GM21381 (cell line): ENCODE results near the gene SLC39A13.

Source experiments
- ATAC-seq: cut with Tn5 transposase; IDR thresholded peaks from one replicate; pipeline ENCODE4 v1.9.1; 2021; ENCODE audit warnings: mild to moderate bottlenecking, moderate library complexity; ENCODE audit not compliant: unreplicated experiment

Gene SLC39A13

DNA sequence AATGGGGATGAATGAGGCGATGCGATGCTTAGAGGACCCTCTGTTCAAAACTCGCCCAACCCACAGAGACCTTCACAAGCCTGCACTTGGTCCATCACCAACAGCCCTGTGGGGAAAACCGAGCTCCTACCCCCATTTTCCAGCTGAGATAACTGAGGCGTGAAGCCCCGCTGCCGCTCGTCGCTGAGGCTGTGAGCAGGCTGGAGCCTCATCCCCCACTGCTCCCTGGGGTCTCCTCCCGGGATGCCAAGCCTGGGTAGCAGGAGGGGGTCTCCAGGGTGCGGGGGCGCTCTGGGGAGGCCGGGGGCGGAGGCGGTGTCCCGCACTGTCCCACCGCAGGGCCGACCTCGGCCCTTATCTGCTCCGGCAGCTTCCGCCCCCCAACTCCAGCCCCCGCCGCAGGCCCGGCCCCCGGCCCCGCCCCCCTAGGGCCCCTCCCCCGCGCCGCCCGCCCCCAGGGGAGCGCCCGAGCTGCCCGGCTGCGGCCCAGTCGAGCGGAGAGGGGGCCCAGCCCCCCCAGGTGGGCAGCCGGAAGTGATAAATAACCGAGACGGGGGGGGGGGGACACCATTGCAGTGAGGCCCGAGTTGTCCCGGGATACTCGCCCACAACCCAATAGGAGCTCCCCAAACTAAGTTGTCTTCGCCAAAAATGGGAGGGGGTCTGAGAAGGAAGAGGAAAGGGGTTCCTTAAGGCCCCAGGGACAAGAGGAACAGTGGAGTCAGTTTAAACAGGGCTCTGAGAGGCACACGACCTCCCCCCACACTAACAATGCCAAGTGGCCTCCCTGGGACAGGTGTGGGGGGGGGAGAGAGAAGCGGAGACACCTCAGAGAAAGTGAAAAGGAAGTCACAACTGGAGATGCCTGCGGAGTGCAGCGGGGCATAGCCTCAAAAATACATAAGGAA lies 8.3 kb upstream of the SLC39A13 start:
- peak; percentile 52 for ATAC-seq

GRCh38 chr11:47400768-47401279 lies 7.6 kb upstream of the SLC39A13 start:
- ATAC-seq: peak; percentile 63

- no peak for ATAC-seq
Observed at GRCh38 chr11:47403135-47403534, 5.3 kb upstream of the SLC39A13 start.

- ATAC-seq: no peak
Observed at GRCh38 chr11:47403571-47403970, 4.8 kb upstream of the SLC39A13 start.

GRCh38 chr11:47406896-47407745 lies 1.3 kb upstream of the SLC39A13 start:
- no peak for ATAC-seq

DNA sequence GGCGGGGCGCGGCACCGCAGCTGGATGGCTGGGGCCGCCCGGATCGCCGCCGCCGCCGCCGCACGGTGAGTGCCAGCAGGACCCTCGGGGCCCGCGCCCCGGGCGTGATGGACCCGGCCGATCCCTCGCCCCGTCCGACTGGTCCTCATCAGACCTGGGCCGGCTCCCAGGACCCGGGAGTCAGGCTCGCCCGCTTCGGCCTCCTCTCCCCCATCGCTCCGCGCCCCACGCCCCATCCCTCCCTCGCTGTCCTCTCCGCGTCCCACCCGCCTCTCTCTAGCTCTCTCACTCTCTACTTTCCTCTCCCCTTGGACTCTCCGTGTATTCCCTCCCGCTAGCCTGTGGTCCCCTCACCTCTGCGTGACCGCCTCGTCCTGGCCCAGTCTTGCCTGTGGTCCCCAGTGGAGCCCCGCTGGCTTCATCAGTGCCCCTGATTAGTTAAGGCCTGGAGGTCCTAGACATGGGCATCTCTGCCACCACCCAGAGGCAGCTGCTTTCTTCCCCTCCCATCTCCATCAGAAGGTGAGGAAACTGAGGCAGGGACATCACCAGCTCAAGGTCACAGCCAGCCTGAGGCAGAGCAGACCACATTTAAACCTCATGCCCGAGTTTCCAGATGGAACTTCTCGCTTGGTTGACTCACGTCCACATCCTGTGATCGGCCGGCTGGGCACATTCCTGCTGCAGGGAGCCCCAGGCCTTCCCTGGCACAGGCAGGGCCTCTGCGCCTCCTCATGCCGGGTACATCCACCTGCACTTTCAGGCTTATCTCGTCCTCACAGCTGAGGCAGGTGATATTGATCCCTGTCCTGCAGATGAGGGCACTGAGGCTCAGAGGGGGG lies 429 bp downstream of the SLC39A13 start:
- ATAC-seq: no peak

- no peak for ATAC-seq
Observed at GRCh38 chr11:47409440-47410369, 1.3 kb downstream of the SLC39A13 start.

DNA sequence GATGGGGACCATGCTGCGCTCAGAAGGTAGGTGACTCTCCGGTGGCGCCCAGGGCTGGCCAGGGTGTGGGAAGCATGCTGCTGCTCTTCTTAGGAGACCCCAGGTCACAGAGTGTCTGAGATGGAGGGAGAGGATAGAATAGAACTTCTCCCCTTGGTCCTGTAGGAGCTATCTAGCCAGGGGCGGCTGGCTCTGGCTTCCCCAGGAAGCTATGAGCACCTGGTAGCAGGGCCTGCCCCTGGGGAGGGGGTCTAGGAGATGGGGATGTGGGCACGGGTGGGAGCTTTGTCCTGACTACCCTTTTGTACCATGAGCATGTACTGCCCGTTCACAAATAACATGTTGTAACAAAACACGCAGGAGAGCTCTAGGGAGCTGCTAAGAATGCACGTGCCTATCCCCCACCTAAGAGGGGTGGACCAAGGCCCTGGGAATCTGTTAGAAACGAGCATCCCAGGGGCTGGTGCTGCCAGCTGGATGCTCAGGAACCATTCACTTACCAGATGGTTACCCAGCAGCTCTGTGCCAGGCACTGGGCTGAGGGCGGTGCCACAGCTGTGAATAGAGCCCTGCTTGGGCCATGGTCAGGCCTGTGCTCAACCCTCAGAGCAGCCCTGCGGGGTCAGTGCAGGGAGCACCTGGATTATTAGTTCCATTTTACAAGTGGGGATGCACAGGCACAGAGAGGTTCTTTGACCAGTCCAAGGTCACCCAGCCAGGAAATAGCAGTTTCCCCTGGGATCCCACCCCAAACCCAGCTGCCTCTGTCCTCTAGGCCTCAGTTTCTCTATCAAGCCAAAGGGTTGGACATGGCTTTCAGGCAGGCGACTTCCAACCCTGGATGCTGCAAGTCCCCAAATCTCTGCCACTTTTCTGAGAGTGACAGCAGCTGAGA lies 2.2 kb downstream of the SLC39A13 start:
- ATAC-seq: no peak

GRCh38 chr11:47411884-47412746 lies 3.7 kb downstream of the SLC39A13 start:
- ATAC-seq: no peak

DNA sequence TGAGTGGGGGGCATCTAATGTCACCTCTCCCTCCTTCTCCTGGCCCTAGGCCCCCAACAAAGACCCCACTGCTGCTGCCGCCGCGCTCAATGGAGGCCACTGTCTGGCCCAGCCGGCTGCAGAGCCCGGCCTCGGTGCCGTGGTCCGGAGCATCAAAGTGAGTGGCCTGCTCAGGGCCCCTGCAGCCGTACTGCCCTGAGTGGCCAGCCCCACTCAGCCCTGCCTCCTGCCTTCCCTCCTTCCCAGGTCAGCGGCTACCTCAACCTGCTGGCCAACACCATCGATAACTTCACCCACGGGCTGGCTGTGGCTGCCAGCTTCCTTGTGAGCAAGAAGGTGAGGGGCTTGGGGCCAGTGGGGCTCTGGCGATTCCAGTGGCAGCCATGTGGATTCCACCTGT lies 5.0 kb downstream of the SLC39A13 start:
- ATAC-seq: no peak

DNA sequence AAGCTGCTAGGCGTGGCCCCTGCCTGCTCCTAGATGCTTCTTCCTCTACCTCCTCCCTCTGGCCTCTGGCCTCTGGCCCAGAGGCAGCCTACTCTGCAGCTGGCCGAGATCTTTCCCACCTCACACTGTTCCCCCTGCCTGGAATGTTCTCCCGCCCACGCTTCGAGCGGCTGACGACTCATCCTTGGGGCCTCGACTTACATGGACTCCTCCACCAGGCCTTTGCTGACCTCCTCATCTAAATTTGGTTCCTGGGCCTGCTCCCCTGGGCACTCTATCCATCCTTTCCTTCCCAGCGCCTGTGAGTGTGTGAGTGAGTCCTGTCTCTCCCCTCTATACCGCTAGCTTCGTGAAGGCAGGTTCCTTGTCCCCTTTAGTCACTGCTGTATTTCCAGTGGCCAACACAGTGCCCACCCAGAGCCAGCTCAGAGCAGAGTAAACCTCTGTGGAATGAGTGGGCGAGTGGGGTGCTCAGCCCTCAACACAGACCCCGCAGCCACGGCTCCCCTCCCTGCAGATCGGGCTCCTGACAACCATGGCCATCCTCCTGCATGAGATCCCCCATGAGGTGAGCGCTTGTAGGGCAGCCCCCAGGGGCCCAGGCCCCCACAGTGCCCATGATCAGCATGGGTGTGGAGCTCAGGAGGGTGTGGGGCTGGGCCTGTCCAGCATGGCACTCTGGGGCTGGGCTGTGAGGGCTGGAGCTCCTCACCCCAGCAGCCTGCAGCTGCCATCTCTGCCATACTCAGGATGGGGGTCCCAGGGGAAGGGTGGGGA lies 5.7 kb downstream of the SLC39A13 start:
- ATAC-seq: no peak

DNA sequence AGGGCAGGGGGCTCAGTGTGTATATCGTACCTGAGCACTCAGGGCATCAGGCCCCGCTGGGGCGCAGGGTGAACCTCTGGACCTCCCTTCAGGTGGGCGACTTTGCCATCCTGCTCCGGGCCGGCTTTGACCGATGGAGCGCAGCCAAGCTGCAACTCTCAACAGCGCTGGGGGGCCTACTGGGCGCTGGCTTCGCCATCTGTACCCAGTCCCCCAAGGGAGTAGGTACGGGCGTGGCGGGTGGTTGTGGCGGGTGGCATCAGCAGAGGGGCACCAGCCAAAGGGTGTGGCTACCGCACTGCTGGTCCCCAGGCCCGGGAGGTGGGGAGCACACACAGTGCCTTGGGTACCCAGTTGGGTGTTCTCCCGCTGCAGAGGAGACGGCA lies 6.3 kb downstream of the SLC39A13 start:
- ATAC-seq: no peak

DNA sequence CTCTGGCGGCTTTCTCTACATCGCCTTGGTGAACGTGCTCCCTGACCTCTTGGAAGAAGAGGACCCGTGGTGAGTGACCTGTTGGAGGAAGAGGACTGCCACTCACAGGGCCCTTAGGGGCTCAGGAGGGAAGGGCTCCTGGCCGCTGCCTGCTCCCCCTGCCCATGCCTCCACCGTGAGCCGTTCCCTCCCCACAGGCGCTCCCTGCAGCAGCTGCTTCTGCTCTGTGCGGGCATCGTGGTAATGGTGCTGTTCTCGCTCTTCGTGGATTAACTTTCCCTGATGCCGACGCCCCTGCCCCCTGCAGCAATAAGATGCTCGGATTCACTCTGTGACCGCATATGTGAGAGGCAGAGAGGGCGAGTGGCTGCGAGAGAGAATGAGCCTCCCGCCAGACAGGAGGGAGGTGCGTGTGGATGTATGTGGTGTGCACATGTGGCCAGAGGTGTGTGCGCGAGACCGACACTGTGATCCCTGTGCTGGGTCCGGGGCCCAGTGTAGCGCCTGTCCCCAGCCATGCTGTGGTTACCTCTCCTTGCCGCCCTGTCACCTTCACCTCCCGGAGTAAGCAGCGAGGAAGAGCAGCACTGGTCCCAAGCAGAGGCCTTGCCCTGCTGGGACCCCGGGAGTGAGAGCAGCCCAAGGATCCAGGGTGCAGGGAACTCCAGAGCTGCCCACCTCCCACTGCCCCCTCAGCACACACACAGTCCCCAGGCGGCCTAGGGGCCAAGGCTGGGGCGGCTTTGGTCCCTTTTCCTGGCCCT lies 6.9 kb downstream of the SLC39A13 start:
- ATAC-seq: no peak

- ATAC-seq: no peak
Observed at GRCh38 chr11:47415949-47416472, 7.6 kb downstream of the SLC39A13 start.

DNA sequence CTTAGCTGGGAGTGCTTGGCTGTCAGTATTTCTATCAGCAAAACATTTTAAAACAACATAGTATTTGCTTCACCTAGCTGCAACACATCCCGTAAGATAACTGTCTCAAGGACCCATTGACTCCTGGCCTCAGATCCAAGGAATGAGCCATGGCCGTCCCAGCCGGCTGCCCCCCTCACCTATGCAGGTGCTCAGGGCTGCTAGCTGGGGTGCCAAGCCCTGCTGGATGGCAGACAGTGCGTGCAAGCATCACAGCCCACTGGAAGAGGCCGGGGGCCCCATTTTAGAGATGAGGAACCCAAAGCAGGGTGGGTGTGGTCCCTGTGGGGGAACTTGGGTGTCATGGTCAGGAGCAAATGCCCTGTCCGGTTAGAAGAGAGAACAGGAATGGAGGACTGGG lies 9.3 kb downstream of the SLC39A13 start:
- no peak for ATAC-seq
